ENCODE data around the gene GRAMD2B.

GRAMD2B gene

GRCh38 chr5:126527892-126528291 lies 104.7 kb downstream of the GRAMD2B start:
- Histone ChIP-seq H3K4me2 (ENCODE audit: low read depth, low read length) (no peak overlapping the region), H3K4me3 (ENCODE audit: low read length) (no peak overlapping the region), H2AFZ (ENCODE audit: low read length) (no peak overlapping the region), H3K79me2 (ENCODE audit: low read length) (no peaks in the 10 kb centered on the region), H3K4me1 (ENCODE audit: low read length) (no peaks in the 10 kb centered on the region), H4K20me1 (ENCODE audit: insufficient read depth, low read length) (no peaks in the 10 kb centered on the region), H3K9me3 (replicated peaks; ENCODE audit: insufficient read depth, low read length) (no peaks in the 10 kb centered on the region), H3K27me3 (replicated peaks; ENCODE audit: insufficient read depth, low read length) (no peaks in the 10 kb centered on the region), H3K9me2 (replicated peaks; ENCODE audit: insufficient read depth, low read length) (no peaks in the 10 kb centered on the region), H3K9ac (ENCODE audit: low read length) (no peak overlapping the region), H3F3A (ENCODE audit: insufficient read depth, low read length) (no peaks in the 10 kb centered on the region), H3K27ac (ENCODE audit: low read length) (no peak overlapping the region), H3K36me3 (replicated peaks; ENCODE audit: insufficient read depth, low read length) (no peaks in the 10 kb centered on the region)
- DNase-seq: no peak
- TF ChIP-seq CTCF (IDR thresholded peaks at IDR 0.05; ENCODE audit: low read length) (no peak), EZH2 (optimal IDR thresholded peaks at IDR 0.05; ENCODE audit: low read depth, low read length) (no peak), EZH2phosphoT487 (IDR thresholded peaks at IDR 0.05; ENCODE audit: low read length) (no peak)

- no peaks in the 10 kb centered on the region for H4K20me1 ChIP-seq (ENCODE audit: insufficient read depth, low read length)
- no peak overlapping the region for H2AFZ ChIP-seq (ENCODE audit: low read length)
- no peaks in the 10 kb centered on the region for H3K79me2 ChIP-seq (ENCODE audit: low read length)
- H3K4me2 ChIP-seq (ENCODE audit: low read depth, low read length): no peak overlapping the region
- no peak overlapping the region for H3K9ac ChIP-seq (ENCODE audit: low read length)
- H3K9me3 ChIP-seq (replicated peaks; ENCODE audit: insufficient read depth, low read length): no peaks in the 10 kb centered on the region
- H3K36me3 ChIP-seq (replicated peaks; ENCODE audit: insufficient read depth, low read length): no peaks in the 10 kb centered on the region
- H3K27ac ChIP-seq (ENCODE audit: low read length): no peak overlapping the region
- no peak for DNase-seq
- H3K4me3 ChIP-seq (ENCODE audit: low read length): no peak overlapping the region
- TF ChIP-seq EZH2phosphoT487 (IDR thresholded peaks at IDR 0.05; ENCODE audit: low read length): no peak
- no peak for TF ChIP-seq EZH2 (optimal IDR thresholded peaks at IDR 0.05; ENCODE audit: low read depth, low read length)
- no peak for TF ChIP-seq CTCF (IDR thresholded peaks at IDR 0.05; ENCODE audit: low read length)
- no peaks in the 10 kb centered on the region for H3K4me1 ChIP-seq (ENCODE audit: low read length)
- no peaks in the 10 kb centered on the region for H3K27me3 ChIP-seq (replicated peaks; ENCODE audit: insufficient read depth, low read length)
- no peaks in the 10 kb centered on the region for H3F3A ChIP-seq (ENCODE audit: insufficient read depth, low read length)
- no peaks in the 10 kb centered on the region for H3K9me2 ChIP-seq (replicated peaks; ENCODE audit: insufficient read depth, low read length)
Measured at GRCh38 chr5:126531543-126532120, 108.4 kb downstream of the GRAMD2B start.

GRCh38 chr5:126534553-126534952 lies 111.3 kb downstream of the GRAMD2B start:
- no peaks in the 10 kb centered on the region for H3K9me3 ChIP-seq (replicated peaks; ENCODE audit: insufficient read depth, low read length)
- H3K27ac ChIP-seq (ENCODE audit: low read length): no peak overlapping the region
- H3K4me1 ChIP-seq (ENCODE audit: low read length): no peaks in the 10 kb centered on the region
- H3K27me3 ChIP-seq (replicated peaks; ENCODE audit: insufficient read depth, low read length): no peaks in the 10 kb centered on the region
- H3F3A ChIP-seq (ENCODE audit: insufficient read depth, low read length): no peaks in the 10 kb centered on the region
- no peaks in the 10 kb centered on the region for H3K9me2 ChIP-seq (replicated peaks; ENCODE audit: insufficient read depth, low read length)
- no peak overlapping the region for H3K4me2 ChIP-seq (ENCODE audit: low read depth, low read length)
- no peak for TF ChIP-seq CTCF (IDR thresholded peaks at IDR 0.05; ENCODE audit: low read length)
- TF ChIP-seq EZH2phosphoT487 (IDR thresholded peaks at IDR 0.05; ENCODE audit: low read length): no peak
- TF ChIP-seq EZH2 (optimal IDR thresholded peaks at IDR 0.05; ENCODE audit: low read depth, low read length): no peak
- H3K79me2 ChIP-seq (ENCODE audit: low read length): no peaks in the 10 kb centered on the region
- no peak for DNase-seq
- no peaks in the 10 kb centered on the region for H3K36me3 ChIP-seq (replicated peaks; ENCODE audit: insufficient read depth, low read length)
- H2AFZ ChIP-seq (ENCODE audit: low read length): no peak overlapping the region
- no peak overlapping the region for H3K4me3 ChIP-seq (ENCODE audit: low read length)
- H4K20me1 ChIP-seq (ENCODE audit: insufficient read depth, low read length): no peaks in the 10 kb centered on the region
- H3K9ac ChIP-seq (ENCODE audit: low read length): no peak overlapping the region
